ENCODE measurements around the gene DNAH11. TPM values are rescaled to one million over a fixed set of nuclear protein-coding genes. Genes with fewer than 3 reads are reported as not detected.

DNAH11 gene
- total RNA-seq, 2 donors from 2014 or later: 0.70 TPM; not detected in 1

GRCh38 chr7:21911341-21911875 lies 368.6 kb downstream of the DNAH11 start:
- ATAC-seq (replicated peaks in 1 of 2) (no peak), DNase-seq (no peak)
- H3K36me3 Mint-ChIP-seq (ENCODE audit: insufficient read depth in 2 of 2): peaks cover 12 to 20% of the 10 kb centered on the region in 2 donors
- no peaks in the 10 kb centered on the region for H3K27me3 Mint-ChIP-seq (ENCODE audit: low read depth)
- H3K9me3 Mint-ChIP-seq: no peaks in the 10 kb centered on the region
- H3K4me1 Mint-ChIP-seq (ENCODE audit: low read depth): no peaks in the 10 kb centered on the region
- no peak overlapping the region for H3K4me3 Mint-ChIP-seq
- no peak overlapping the region for H3K27ac Mint-ChIP-seq

GRCh38 chr7:21912305-21912704 lies 369.5 kb downstream of the DNAH11 start:
- Mint-ChIP-seq H3K4me1 (ENCODE audit: low read depth) (no peaks in the 10 kb centered on the region), H3K27me3 (ENCODE audit: low read depth) (no peaks in the 10 kb centered on the region), H3K4me3 (no peak overlapping the region), H3K36me3 (ENCODE audit: insufficient read depth in 2 of 2) (peaks cover 12 to 27% of the 10 kb centered on the region in 2 donors), H3K27ac (no peak overlapping the region), H3K9me3 (no peaks in the 10 kb centered on the region)
- no peak for ATAC-seq (replicated peaks in 1 of 2)
- no peak for DNase-seq

GRCh38 chr7:21912931-21913780 lies 370.3 kb downstream of the DNAH11 start:
- Mint-ChIP-seq H3K4me3 (no peak overlapping the region), H3K9me3 (no peaks in the 10 kb centered on the region), H3K27me3 (ENCODE audit: low read depth) (no peaks in the 10 kb centered on the region), H3K36me3 (ENCODE audit: insufficient read depth in 2 of 2) (peaks cover 12 to 26% of the 10 kb centered on the region in 2 donors), H3K27ac (no peak overlapping the region), H3K4me1 (ENCODE audit: low read depth) (no peaks in the 10 kb centered on the region)
- ATAC-seq (replicated peaks in 1 of 2): no peak
- no peak for DNase-seq

GRCh38 chr7:21914671-21915070 lies 371.8 kb downstream of the DNAH11 start:
- Mint-ChIP-seq H3K27me3 (ENCODE audit: low read depth) (no peaks in the 10 kb centered on the region), H3K36me3 (ENCODE audit: insufficient read depth in 2 of 2) (peaks cover 12 to 20% of the 10 kb centered on the region in 2 donors)
- ATAC-seq (replicated peaks in 1 of 2): no peak

GRCh38 chr7:21915140-21915539 lies 372.3 kb downstream of the DNAH11 start:
- ATAC-seq (replicated peaks in 1 of 2) (no peak), DNase-seq (no peak)
- Mint-ChIP-seq H3K27me3 (ENCODE audit: low read depth) (no peaks in the 10 kb centered on the region), H3K4me1 (ENCODE audit: low read depth) (no peaks in the 10 kb centered on the region), H3K9me3 (no peaks in the 10 kb centered on the region), H3K36me3 (ENCODE audit: insufficient read depth in 2 of 2) (peaks cover 12 to 20% of the 10 kb centered on the region in 2 donors), H3K27ac (no peak overlapping the region), H3K4me3 (no peak overlapping the region)

More at GRCh38 chr7:21914671-21915070, 371.8 kb downstream of the DNAH11 start:
- no peak for DNase-seq
- Mint-ChIP-seq H3K27ac (no peak overlapping the region), H3K4me1 (ENCODE audit: low read depth) (no peaks in the 10 kb centered on the region), H3K4me3 (no peak overlapping the region), H3K9me3 (no peaks in the 10 kb centered on the region)

GRCh38 chr7:21916176-21916575 lies 373.3 kb downstream of the DNAH11 start:
- Mint-ChIP-seq H3K27me3 (ENCODE audit: low read depth) (no peaks in the 10 kb centered on the region), H3K27ac (no peak overlapping the region), H3K9me3 (no peaks in the 10 kb centered on the region), H3K4me3 (no peak overlapping the region), H3K36me3 (ENCODE audit: insufficient read depth in 2 of 2) (peaks cover 12 to 20% of the 10 kb centered on the region in 2 donors), H3K4me1 (ENCODE audit: low read depth) (no peaks in the 10 kb centered on the region)
- DNase-seq (no peak), ATAC-seq (replicated peaks in 1 of 2) (no peak)

GRCh38 chr7:21916629-21917028 lies 373.8 kb downstream of the DNAH11 start:
- no peaks in the 10 kb centered on the region for H3K9me3 Mint-ChIP-seq
- no peaks in the 10 kb centered on the region for H3K27me3 Mint-ChIP-seq (ENCODE audit: low read depth)
- no peak overlapping the region for H3K4me3 Mint-ChIP-seq
- ATAC-seq (replicated peaks in 1 of 2): no peak
- DNase-seq: no peak
- H3K27ac Mint-ChIP-seq: no peak overlapping the region
- no peaks in the 10 kb centered on the region for H3K4me1 Mint-ChIP-seq (ENCODE audit: low read depth)
- H3K36me3 Mint-ChIP-seq (ENCODE audit: insufficient read depth in 2 of 2): peaks cover 12 to 20% of the 10 kb centered on the region in 2 donors

GRCh38 chr7:21918216-21918615 lies 375.4 kb downstream of the DNAH11 start:
- ATAC-seq (replicated peaks in 1 of 2) (no peak), DNase-seq (no peak)
- Mint-ChIP-seq H3K36me3 (ENCODE audit: insufficient read depth in 2 of 2) (peaks cover 12 to 20% of the 10 kb centered on the region in 2 donors), H3K27me3 (ENCODE audit: low read depth) (no peaks in the 10 kb centered on the region), H3K4me3 (no peak overlapping the region), H3K9me3 (no peaks in the 10 kb centered on the region), H3K27ac (no peak overlapping the region), H3K4me1 (ENCODE audit: low read depth) (no peaks in the 10 kb centered on the region)

GRCh38 chr7:21920936-21921335 lies 378.1 kb downstream of the DNAH11 start:
- H3K27me3 Mint-ChIP-seq (ENCODE audit: low read depth): no peaks in the 10 kb centered on the region
- DNase-seq (no peak), ATAC-seq (replicated peaks in 1 of 2) (no peak)
- peaks cover 2 to 6% of the 10 kb centered on the region in 2 donors for H3K36me3 Mint-ChIP-seq (ENCODE audit: insufficient read depth in 2 of 2)
- H3K4me1 Mint-ChIP-seq (ENCODE audit: low read depth): no peaks in the 10 kb centered on the region
- H3K27ac Mint-ChIP-seq: no peak overlapping the region
- no peaks in the 10 kb centered on the region for H3K9me3 Mint-ChIP-seq
- no peak overlapping the region for H3K4me3 Mint-ChIP-seq

GRCh38 chr7:21922605-21923004 lies 379.8 kb downstream of the DNAH11 start:
- no peak overlapping the region for H3K4me3 Mint-ChIP-seq
- H3K36me3 Mint-ChIP-seq (ENCODE audit: insufficient read depth in 2 of 2): peaks cover 5 to 6% of the 10 kb centered on the region in 2 donors
- no peaks in the 10 kb centered on the region for H3K27me3 Mint-ChIP-seq (ENCODE audit: low read depth)
- no peak for ATAC-seq (replicated peaks in 1 of 2)
- DNase-seq: no peak
- H3K27ac Mint-ChIP-seq: no peak overlapping the region
- peaks cover 0 to 3% of the 10 kb centered on the region in 2 donors for H3K9me3 Mint-ChIP-seq
- no peaks in the 10 kb centered on the region for H3K4me1 Mint-ChIP-seq (ENCODE audit: low read depth)

- Mint-ChIP-seq H3K36me3 (ENCODE audit: insufficient read depth in 2 of 2) (peaks cover 8 to 12% of the 10 kb centered on the region in 2 donors), H3K9me3 (peaks cover 0 to 5% of the 10 kb centered on the region in 2 donors), H3K4me3 (no peak overlapping the region), H3K4me1 (ENCODE audit: low read depth) (no peaks in the 10 kb centered on the region), H3K27me3 (ENCODE audit: low read depth) (no peaks in the 10 kb centered on the region), H3K27ac (no peak overlapping the region)
- DNase-seq (no peak), ATAC-seq (replicated peaks in 1 of 2) (no peak)
Measured at GRCh38 chr7:21923658-21924057, 380.8 kb downstream of the DNAH11 start.

- H3K4me1 Mint-ChIP-seq (ENCODE audit: low read depth): peaks cover 6% of the 10 kb centered on the region
- ATAC-seq (replicated peaks in 1 of 2) (no peak), DNase-seq (no peak)
- H3K4me3 Mint-ChIP-seq: no peak overlapping the region
- H3K27me3 Mint-ChIP-seq (ENCODE audit: low read depth): no peaks in the 10 kb centered on the region
- H3K9me3 Mint-ChIP-seq: peaks cover 7 to 11% of the 10 kb centered on the region in 2 donors
- H3K27ac Mint-ChIP-seq: no peak overlapping the region
- H3K36me3 Mint-ChIP-seq (ENCODE audit: insufficient read depth in 2 of 2): peaks cover 14 to 29% of the 10 kb centered on the region in 2 donors
Measured at GRCh38 chr7:21926448-21926847, 383.6 kb downstream of the DNAH11 start.

GRCh38 chr7:21927693-21928092 lies 384.9 kb downstream of the DNAH11 start:
- Mint-ChIP-seq H3K27ac (no peak overlapping the region), H3K27me3 (ENCODE audit: low read depth) (no peaks in the 10 kb centered on the region), H3K9me3 (peaks cover 7 to 11% of the 10 kb centered on the region in 2 donors), H3K4me1 (ENCODE audit: low read depth) (peaks cover 6% of the 10 kb centered on the region), H3K36me3 (ENCODE audit: insufficient read depth in 2 of 2) (peaks cover 14 to 33% of the 10 kb centered on the region in 2 donors), H3K4me3 (no peak overlapping the region)
- ATAC-seq (replicated peaks in 1 of 2) (no peak), DNase-seq (no peak)
